Duodenal mucosa (tissue), 2 donors: ENCODE data around the gene LSG1.

Experiments used
- H3K27ac ChIP-seq: one replicate; pipeline ENCODE4 v1.7.0; 2013; ENCODE audit warnings: low read depth, low read length
- H3K27me3 ChIP-seq, 2 donors: one replicate each; pipeline ENCODE4 v1.7.0; 2013; ENCODE audit warnings: low read length in 2 of 2, control low read depth in 1 of 2; ENCODE audit not compliant: insufficient read depth in 2 of 2, control insufficient read depth in 1 of 2
- H3K36me3 ChIP-seq, 2 donors: one replicate each; pipeline ENCODE4 v1.7.0; 2013; ENCODE audit warnings: low read length in 2 of 2, control low read depth in 1 of 2; ENCODE audit not compliant: insufficient read depth in 2 of 2, control insufficient read depth in 1 of 2
- H3K4me1 ChIP-seq, 2 donors: one replicate each; pipeline ENCODE4 v1.7.0; 2013; ENCODE audit warnings: low read length in 2 of 2, control low read depth in 1 of 2; ENCODE audit not compliant: insufficient read depth in 2 of 2, control insufficient read depth in 1 of 2
- H3K4me3 ChIP-seq, 2 donors: one replicate each; pipeline ENCODE4 v1.7.0; 2013; ENCODE audit warnings: low read length in 2 of 2, low read depth in 1 of 2
- H3K9ac ChIP-seq, 2 donors: one replicate each; pipeline ENCODE4 v1.7.0; 2013; ENCODE audit warnings: low read length in 2 of 2, low read depth in 1 of 2
- H3K9me3 ChIP-seq, 2 donors: one replicate each; pipeline ENCODE4 v1.7.0; 2013; ENCODE audit warnings: low read length in 2 of 2, control low read depth in 1 of 2; ENCODE audit not compliant: control insufficient read depth in 1 of 2

Gene LSG1

GRCh38 chr3:194687638-194688199 is 15.7 kb upstream of the LSG1 start:
- Histone ChIP-seq H3K4me1 (peaks cover 26 to 32% of the 10 kb centered on the region in 2 donors), H3K27ac (peak overlapping the region; percentile 58), H3K9ac (peak overlapping the region; percentile 50 to 54), H3K9me3 (no peaks in the 10 kb centered on the region), H3K36me3 (no peaks in the 10 kb centered on the region), H3K27me3 (peaks cover 13 to 14% of the 10 kb centered on the region in 2 donors), H3K4me3 (peak overlapping the region; percentile 72 to 78)

DNA sequence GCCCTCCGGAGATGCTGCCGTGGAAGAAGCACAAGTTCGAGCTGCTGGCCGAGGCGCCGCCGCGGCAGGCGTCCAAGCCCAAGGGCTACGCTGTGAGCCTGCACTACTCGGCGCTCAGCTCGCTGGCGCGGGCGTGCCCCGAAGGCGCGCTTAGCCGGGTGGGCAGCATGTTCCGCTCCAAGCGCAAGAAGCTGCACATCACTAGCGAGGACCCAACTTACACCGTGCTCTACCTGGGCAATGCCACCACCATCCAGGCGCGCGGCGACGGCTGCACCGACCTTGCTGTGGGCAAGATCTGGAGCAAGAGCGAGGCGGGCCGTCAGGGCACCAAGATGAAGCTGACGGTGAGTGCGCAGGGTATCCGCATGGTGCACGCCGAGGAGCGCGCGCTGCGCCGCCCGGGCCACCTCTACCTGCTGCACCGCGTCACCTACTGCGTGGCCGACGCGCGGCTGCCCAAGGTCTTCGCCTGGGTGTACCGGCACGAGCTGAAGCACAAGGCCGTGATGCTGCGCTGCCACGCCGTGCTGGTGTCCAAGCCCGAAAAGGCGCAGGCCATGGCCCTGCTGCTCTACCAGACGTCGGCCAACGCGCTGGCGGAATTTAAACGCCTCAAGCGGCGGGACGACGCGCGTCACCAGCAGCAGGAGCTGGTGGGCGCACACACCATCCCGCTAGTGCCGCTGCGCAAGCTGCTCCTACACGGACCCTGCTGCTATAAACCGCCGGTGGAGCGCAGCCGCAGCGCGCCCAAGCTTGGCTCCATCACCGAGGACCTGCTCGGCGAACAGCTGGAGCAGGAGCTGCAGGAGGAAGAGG is 15.0 kb upstream of the LSG1 start:
- Histone ChIP-seq H3K9me3 (no peaks in the 10 kb centered on the region), H3K27ac (no peak overlapping the region), H3K27me3 (peaks cover 13 to 14% of the 10 kb centered on the region in 2 donors), H3K9ac (peak overlapping the region; percentile 18 to 54), H3K36me3 (no peaks in the 10 kb centered on the region), H3K4me1 (peaks cover 31 to 39% of the 10 kb centered on the region in 2 donors), H3K4me3 (peak overlapping the region; percentile 72 to 78)

GRCh38 chr3:194686414-194686815 is 14.4 kb upstream of the LSG1 start:
- Histone ChIP-seq H3K4me1 (peaks cover 31 to 39% of the 10 kb centered on the region in 2 donors), H3K9me3 (no peaks in the 10 kb centered on the region), H3K4me3 (peak overlapping the region; percentile 72 to 78), H3K9ac (peak overlapping the region; percentile 18 to 54), H3K27me3 (peaks cover 13 to 14% of the 10 kb centered on the region in 2 donors), H3K36me3 (no peaks in the 10 kb centered on the region), H3K27ac (no peak overlapping the region)

- Histone ChIP-seq H3K4me1 (peaks cover 31 to 39% of the 10 kb centered on the region in 2 donors), H3K36me3 (no peaks in the 10 kb centered on the region), H3K9ac (peak within 1 kb of the TSS; percentile 18 to 54)
Observed at GRCh38 chr3:194685718-194686413, 13.9 kb upstream of the LSG1 start, which contains the start of gene FAM43A. Gene FAM43A, plus strand, starts transcription at chr3:194685883. Its CDS starts 944 bp downstream, at chr3:194686827.

GRCh38 chr3:194685065-194685717 is 13.2 kb upstream of the LSG1 start:
- Histone ChIP-seq H3K9ac (peak overlapping the region in 1 of 2 donors; percentile 54), H3K4me1 (peaks cover 31 to 39% of the 10 kb centered on the region in 2 donors), H3K27me3 (peaks cover 13 to 14% of the 10 kb centered on the region in 2 donors)

More at GRCh38 chr3:194685718-194686413, 13.9 kb upstream of the LSG1 start, which contains the start of gene FAM43A:
- Histone ChIP-seq H3K27ac (no peak within 1 kb of the TSS), H3K4me3 (peak within 1 kb of the TSS; percentile 72 to 78), H3K9me3 (no peaks in the 10 kb centered on the region), H3K27me3 (peaks cover 13 to 14% of the 10 kb centered on the region in 2 donors)

DNA sequence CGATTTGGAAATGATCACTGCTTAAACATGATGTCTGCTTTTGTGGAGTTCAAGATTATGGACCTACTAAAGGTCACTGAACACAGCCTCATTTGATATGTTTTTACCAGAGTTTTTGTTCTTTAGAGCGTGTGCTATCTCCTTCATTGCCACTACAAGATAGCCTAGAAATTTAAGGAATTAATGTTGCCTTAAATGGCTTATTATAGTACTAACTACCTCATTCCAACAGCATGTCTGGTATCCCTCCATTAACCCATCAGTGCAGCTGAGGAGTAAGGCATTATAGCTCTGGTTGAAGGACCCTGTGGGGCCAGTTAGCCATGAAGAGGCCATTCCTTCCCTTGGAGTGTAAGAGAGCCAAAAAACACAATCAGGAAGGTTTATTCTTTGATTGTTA is 11.4 kb upstream of the LSG1 start:
- Histone ChIP-seq H3K36me3 (no peaks in the 10 kb centered on the region), H3K27ac (no peak overlapping the region), H3K4me3 (no peak overlapping the region), H3K9ac (no peak overlapping the region), H3K27me3 (peaks cover 13 to 14% of the 10 kb centered on the region in 2 donors), H3K9me3 (no peaks in the 10 kb centered on the region), H3K4me1 (peaks cover 22 to 37% of the 10 kb centered on the region in 2 donors)

More at GRCh38 chr3:194685065-194685717, 13.2 kb upstream of the LSG1 start:
- H3K4me3 ChIP-seq, result peak overlapping the region; percentile 72 to 78
- H3K27ac ChIP-seq, result no peak overlapping the region
- H3K36me3 ChIP-seq, result no peaks in the 10 kb centered on the region
- H3K9me3 ChIP-seq, result no peaks in the 10 kb centered on the region

- peak overlapping the region in 1 of 2 donors; percentile 47 for H3K9ac ChIP-seq
- peaks cover 20 to 35% of the 10 kb centered on the region in 2 donors for H3K4me1 ChIP-seq
- H3K9me3 ChIP-seq, result no peaks in the 10 kb centered on the region
- no peaks in the 10 kb centered on the region for H3K36me3 ChIP-seq
- peaks cover 13 to 14% of the 10 kb centered on the region in 2 donors for H3K27me3 ChIP-seq
- H3K27ac ChIP-seq, result no peak overlapping the region
- peak overlapping the region in 1 of 2 donors; percentile 19 for H3K4me3 ChIP-seq
Observed at GRCh38 chr3:194682694-194683310, 10.8 kb upstream of the LSG1 start.

- no peak overlapping the region for H3K9ac ChIP-seq
- peaks cover 20 to 29% of the 10 kb centered on the region in 2 donors for H3K4me1 ChIP-seq
Observed at GRCh38 chr3:194682189-194682693, 10.2 kb upstream of the LSG1 start.

More at GRCh38 chr3:194682189-194682693, 10.2 kb upstream of the LSG1 start:
- H3K27me3 ChIP-seq, result peaks cover 10 to 13% of the 10 kb centered on the region in 2 donors
- no peak overlapping the region for H3K27ac ChIP-seq
- H3K9me3 ChIP-seq, result no peaks in the 10 kb centered on the region
- no peak overlapping the region for H3K4me3 ChIP-seq
- no peaks in the 10 kb centered on the region for H3K36me3 ChIP-seq
